ENCODE measurements around the gene ZNF608. TPM values are rescaled to one million over a fixed set of nuclear protein-coding genes. Genes with fewer than 3 reads are reported as not detected.

ZNF608 gene
- total RNA-seq, 2 donors from 2014 or later: 22.6 to 25.3 TPM

DNA sequence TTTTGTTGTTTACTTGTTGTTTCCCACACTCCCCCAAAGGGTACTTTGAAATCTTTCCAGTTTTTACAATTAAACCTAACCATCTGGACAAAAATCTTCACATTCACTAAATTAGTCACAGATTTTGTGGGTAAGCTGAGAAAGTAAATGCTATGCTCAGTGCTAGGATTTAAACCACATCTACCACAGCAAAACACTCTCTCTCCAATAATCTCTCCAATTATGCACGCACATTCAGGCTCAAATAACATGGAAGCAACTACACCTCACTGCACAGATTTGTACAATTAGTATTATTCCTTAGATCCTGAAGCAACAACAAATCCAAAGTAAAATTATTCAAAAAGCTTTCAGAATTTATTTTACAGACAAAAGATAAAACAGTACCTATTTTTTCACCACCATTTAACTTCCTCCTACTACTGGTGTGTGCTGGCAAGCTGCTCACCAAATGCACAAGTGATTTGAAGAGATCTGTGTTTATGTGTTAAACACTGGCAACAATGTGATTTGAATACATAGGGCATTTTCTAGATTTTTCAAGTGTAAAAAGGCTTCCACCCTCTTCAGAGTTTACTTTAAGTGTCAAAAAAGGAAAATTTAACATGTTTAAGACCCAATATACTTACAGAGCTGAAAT, 16.6 kb downstream of the ZNF608 start:
- Histone ChIP-seq H3K27ac (no peak overlapping the region), H3K36me3 (no peaks in the 10 kb centered on the region), H3K4me1 (replicated peaks) (no peaks in the 10 kb centered on the region), H3K27me3 (replicated peaks; ENCODE audit: insufficient read depth) (no peaks in the 10 kb centered on the region), H3K4me3 (no peak overlapping the region), H3K9me3 (no peaks in the 10 kb centered on the region)
- no peak for DNase-seq (ENCODE audit: low spot score)
- intact Hi-C loops (cut with DNase I): no loop called here
- no peak for TF ChIP-seq POLR2A (IDR thresholded peaks at IDR 0.05)
- TF ChIP-seq, protein P1, sequence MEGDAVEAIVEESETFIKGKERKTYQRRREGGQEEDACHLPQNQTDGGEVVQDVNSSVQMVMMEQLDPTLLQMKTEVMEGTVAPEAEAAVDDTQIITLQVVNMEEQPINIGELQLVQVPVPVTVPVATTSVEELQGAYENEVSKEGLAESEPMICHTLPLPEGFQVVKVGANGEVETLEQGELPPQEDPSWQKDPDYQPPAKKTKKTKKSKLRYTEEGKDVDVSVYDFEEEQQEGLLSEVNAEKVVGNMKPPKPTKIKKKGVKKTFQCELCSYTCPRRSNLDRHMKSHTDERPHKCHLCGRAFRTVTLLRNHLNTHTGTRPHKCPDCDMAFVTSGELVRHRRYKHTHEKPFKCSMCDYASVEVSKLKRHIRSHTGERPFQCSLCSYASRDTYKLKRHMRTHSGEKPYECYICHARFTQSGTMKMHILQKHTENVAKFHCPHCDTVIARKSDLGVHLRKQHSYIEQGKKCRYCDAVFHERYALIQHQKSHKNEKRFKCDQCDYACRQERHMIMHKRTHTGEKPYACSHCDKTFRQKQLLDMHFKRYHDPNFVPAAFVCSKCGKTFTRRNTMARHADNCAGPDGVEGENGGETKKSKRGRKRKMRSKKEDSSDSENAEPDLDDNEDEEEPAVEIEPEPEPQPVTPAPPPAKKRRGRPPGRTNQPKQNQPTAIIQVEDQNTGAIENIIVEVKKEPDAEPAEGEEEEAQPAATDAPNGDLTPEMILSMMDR (IDR thresholded peaks at IDR 0.05): no peak
- TF ChIP-seq POLR2AphosphoS5 (IDR thresholded peaks at IDR 0.05): no peak
- WGBS: 93% methylated on average over 1 of the region's 1 CpG

DNA sequence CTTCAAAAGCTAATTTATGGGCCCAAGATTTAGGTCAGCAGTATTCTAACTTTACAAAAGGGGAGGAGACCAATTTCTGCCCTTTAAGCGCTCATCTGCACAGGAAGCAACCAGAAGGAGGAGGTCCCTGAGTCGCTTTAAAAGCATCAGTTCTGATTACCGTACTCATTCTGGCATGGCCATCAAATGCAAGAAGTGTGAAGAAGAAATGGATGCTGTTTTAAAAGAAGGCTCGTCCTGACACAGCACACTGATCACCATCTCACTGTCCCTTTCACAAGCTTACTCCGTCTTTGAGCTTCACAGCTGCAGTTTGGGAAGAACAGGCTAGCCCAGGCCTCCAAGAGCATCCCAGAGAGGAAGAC, 17.5 kb downstream of the ZNF608 start:
- Histone ChIP-seq H3K4me3 (no peak overlapping the region), H3K27ac (no peak overlapping the region), H3K27me3 (replicated peaks; ENCODE audit: insufficient read depth) (no peaks in the 10 kb centered on the region), H3K9me3 (no peaks in the 10 kb centered on the region), H3K36me3 (no peaks in the 10 kb centered on the region), H3K4me1 (replicated peaks) (no peaks in the 10 kb centered on the region)
- 93% methylated on average over 5 of the region's 5 CpGs for WGBS
- DNase-seq (ENCODE audit: low spot score): no peak
- TF ChIP-seq POLR2AphosphoS5 (IDR thresholded peaks at IDR 0.05): no peak
- TF ChIP-seq, protein P1 (IDR thresholded peaks at IDR 0.05): no peak
- TF ChIP-seq POLR2A (IDR thresholded peaks at IDR 0.05): no peak
- intact Hi-C loops (cut with DNase I): no loop called here

DNA sequence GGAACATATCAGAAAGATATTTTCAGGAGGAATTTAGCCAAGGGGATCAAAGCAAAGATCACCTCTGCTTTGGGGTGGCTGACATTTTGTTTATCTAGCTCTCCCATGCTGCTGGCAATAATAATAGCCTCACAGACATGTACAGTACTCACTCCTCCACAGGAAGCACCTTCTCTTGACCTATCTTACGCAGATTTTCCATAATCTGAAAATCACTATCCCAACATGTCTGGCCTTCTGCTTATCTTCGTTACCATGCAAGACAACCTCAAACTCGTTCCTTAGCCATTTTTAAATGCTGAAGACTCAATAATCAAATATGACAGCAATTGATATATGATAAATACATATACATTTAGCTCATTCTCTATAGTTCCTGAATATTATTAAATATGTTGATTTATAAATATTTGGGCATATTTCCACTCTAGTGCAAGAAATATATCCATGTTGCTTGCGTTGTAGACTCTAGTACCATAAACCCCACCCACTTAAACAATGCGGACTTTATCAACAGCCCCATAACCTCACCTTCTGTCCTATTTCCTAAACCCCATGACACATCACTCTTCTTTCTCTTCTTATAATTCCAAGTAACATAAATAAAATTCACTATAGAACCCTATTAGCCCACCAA, 18.0 kb downstream of the ZNF608 start:
- no peaks in the 10 kb centered on the region for H3K27me3 ChIP-seq (replicated peaks; ENCODE audit: insufficient read depth)
- intact Hi-C loops (cut with DNase I): no loop called here
- H3K9me3 ChIP-seq: no peaks in the 10 kb centered on the region
- H3K4me1 ChIP-seq (replicated peaks): no peaks in the 10 kb centered on the region
- TF ChIP-seq POLR2A (IDR thresholded peaks at IDR 0.05): no peak
- TF ChIP-seq POLR2AphosphoS5 (IDR thresholded peaks at IDR 0.05): no peak
- TF ChIP-seq, protein P1 (IDR thresholded peaks at IDR 0.05): no peak
- 96% methylated on average over 5 of the region's 5 CpGs for WGBS
- H3K4me3 ChIP-seq: no peak overlapping the region
- H3K36me3 ChIP-seq: no peaks in the 10 kb centered on the region
- no peak overlapping the region for H3K27ac ChIP-seq
- no peak for DNase-seq (ENCODE audit: low spot score)

DNA sequence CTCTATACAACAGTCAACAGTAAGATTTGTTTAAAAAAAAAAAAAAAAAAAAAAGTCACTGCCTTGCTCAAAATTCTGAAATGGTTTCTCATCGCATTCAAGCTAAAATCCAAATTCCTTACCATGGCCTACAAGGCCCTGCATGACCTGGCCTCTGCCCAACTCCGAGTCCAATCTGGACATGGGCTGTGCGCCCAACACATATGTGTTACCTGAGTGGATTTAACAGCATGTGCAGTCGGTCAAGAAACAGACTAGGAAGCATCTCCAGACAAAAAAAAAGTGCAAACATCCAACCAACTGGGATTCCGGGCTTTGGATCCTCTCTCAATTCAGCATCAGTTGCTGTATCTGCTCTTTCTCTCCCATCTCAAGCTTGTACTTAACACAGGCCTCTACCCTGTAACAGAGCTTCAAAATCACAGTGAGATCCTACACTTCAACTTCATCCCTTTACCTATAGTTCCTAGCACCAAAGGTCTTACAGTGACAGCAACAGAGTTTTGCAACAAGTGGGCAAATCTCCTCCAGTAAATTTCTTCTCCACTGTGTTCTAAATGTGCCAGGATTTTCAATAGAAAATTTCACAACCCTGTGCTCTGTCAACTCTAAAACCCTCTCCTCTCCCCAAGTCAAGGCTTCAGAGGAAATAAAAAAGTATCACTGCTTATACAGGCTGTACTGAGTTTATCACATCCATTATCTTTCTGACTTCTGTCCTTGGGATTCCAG, 19.6 kb downstream of the ZNF608 start:
- 93% methylated on average over 5 of the region's 5 CpGs for WGBS
- Histone ChIP-seq H3K36me3 (no peaks in the 10 kb centered on the region), H3K9me3 (no peaks in the 10 kb centered on the region), H3K4me3 (no peak overlapping the region), H3K4me1 (replicated peaks) (no peaks in the 10 kb centered on the region), H3K27me3 (replicated peaks; ENCODE audit: insufficient read depth) (no peaks in the 10 kb centered on the region), H3K27ac (no peak overlapping the region)
- no peak for TF ChIP-seq POLR2AphosphoS5 (IDR thresholded peaks at IDR 0.05)
- TF ChIP-seq POLR2A (IDR thresholded peaks at IDR 0.05): no peak
- TF ChIP-seq, protein P1 (IDR thresholded peaks at IDR 0.05): no peak
- DNase-seq (ENCODE audit: low spot score): no peak
- intact Hi-C loops (cut with DNase I): no loop called here
